HG03521 (cell line): Measurements from ENCODE around the gene EIF4G1.
"Not testable (repeated sequence)": the region's sequence is repeated elsewhere in the genome, so short reads cannot be mapped to it uniquely, and the experiment has no call there.

Experiments used
- ATAC-seq: cut with Tn5 transposase; IDR thresholded peaks from one replicate; pipeline ENCODE4 v1.9.1; 2021; ENCODE audit warnings: mild to moderate bottlenecking, moderate library complexity; ENCODE audit not compliant: unreplicated experiment

EIF4G1 gene

DNA sequence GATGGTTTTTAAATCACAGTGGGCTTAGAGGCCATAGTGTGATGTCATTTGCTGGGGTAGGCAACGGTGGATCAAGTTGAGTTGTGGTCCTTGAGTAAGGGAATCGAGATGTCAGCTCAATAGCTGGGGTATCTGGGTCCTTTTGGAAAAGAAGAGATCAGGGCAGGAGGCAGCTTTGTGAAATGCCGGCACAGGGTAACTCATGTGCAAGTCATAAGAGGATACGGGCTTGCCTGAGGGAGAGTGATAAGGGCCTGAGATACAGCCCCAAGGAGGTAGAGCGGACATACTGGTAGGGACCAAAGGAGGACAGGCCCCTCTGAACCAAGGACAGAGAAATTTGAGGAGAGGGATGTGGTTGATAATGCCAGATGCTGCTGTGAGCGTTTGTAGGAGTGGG is 18.8 kb downstream of the EIF4G1 start:
- no peak for ATAC-seq

GRCh38 chr3:184333700-184334099 is 19.3 kb downstream of the EIF4G1 start:
- ATAC-seq = no peak

DNA sequence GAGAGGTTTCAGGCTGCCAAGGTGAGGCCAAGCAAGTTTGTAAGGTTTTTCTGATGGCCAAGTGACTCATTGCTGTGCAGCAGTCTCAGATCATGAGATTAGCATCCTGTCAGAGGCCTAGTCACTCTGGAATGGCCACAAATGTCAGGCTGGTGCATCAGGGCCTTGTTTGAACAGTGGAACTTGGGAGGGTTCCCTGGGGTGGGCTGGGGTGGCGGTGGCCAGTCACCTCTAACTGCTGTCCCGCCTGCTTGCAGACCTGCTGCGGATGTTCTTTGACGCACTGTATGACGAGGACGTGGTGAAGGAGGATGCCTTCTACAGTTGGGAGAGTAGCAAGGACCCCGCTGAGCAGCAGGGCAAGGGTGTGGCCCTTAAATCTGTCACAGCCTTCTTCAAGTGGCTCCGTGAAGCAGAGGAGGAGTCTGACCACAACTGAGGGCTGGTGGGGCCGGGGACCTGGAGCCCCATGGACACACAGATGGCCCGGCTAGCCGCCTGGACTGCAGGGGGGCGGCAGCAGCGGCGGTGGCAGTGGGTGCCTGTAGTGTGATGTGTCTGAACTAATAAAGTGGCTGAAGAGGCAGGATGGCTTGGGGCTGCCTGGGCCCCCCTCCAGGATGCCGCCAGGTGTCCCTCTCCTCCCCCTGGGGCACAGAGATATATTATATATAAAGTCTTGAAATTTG is 20.2 kb downstream of the EIF4G1 start:
- no peak for ATAC-seq

GRCh38 chr3:184335291-184335660 is 20.9 kb downstream of the EIF4G1 start:
- no peak for ATAC-seq

DNA sequence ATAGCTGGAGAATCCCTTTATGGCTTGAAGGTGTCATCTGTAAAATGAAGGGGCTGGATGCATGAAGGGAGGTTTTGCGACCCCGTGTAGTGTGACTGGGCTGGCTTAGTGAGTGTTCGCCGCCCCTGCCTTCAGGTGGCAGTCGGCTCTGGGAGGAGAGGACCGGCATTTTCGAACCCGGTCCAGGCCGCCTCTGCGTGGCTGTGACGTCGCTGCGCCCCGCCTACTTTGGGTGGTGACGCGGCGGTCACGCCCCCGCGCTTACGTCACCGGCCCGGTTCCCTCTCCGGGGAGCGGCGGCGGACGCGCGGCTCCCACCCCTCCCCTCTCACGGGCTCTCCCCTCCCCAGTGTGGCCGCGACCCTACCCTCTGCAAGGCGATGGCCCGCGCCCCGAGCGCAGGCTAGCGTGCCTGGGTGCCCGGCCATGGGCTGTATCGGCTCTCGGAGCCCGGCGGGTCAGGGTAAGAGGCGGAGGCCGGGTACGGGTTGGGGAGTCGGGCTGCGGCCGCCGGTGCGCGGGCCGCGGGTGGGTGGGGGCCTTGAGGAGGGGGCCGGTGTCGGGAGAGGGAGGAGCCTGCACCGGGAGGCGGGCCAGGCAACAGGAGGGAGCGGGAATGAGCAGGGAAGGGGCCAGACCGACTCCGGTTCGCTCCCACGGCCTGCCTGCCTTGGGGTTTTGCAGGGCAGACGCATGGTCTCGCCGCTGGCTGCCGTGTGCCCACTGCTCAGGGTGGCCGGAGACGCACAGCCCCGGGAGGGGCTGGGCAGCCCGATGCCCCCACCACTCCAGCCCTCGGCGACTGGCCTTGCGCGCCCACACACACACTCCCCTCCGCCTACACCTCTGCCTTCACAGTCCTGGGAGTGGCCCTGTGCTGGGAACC is 21.5 kb downstream of the EIF4G1 start:
- peak; percentile 75 for ATAC-seq

- no peak for ATAC-seq
Measured at GRCh38 chr3:184336547-184337398, 22.4 kb downstream of the EIF4G1 start.

GRCh38 chr3:184337399-184337714 is 23.0 kb downstream of the EIF4G1 start, which contains the start of gene FAM131A:
Gene FAM131A, plus strand, starts transcription at chr3:184337600. Its CDS starts 31 bp downstream, at chr3:184337631.
- no peak for ATAC-seq

GRCh38 chr3:184337981-184338380 is 23.6 kb downstream of the EIF4G1 start:
- ATAC-seq = no peak

DNA sequence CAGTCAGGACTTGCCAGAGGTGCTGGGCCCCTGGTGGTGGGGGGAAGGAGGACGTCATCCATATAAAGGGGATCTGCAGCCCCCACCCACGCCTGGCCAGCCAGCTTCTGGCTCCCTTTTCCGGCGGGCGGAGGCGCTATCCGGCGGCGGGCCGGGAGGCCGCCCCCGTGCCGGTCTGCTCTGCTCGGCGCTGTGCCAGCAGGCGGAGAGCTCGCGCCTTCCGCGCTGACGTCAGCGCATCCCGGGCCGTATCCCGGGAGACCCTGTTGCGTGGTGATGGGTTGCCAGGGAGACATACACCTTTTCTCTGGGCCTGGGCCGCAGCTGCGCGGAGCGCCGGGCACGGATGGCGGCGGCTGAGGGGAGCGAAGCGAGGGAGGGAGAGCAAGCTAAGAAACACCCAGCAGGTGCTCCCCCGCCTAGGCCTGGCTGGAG is 24.1 kb downstream of the EIF4G1 start:
- ATAC-seq = no peak

DNA sequence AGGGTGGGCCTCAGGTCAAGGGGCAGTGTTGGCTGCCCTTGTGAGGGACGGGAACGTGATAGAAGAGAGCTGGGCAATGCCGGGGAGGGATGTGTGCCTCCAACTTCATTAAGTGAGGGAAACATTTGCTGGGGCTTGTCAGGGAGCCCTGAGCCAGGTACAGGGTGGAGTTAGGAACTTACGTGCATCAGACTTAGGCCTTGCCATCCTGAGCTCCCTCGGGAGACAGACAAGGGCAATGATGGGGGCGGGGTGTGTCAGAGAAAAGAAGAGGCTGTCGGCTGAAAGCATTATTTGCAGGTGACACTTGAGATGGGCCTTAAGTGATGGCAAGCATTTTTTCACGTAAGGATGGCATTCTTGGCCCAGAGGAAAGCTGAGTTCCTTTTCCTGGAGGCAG is 24.6 kb downstream of the EIF4G1 start:
- ATAC-seq = no peak

- not testable (repeated sequence) for ATAC-seq
Measured at GRCh38 chr3:184339451-184340135, 25.2 kb downstream of the EIF4G1 start.

DNA sequence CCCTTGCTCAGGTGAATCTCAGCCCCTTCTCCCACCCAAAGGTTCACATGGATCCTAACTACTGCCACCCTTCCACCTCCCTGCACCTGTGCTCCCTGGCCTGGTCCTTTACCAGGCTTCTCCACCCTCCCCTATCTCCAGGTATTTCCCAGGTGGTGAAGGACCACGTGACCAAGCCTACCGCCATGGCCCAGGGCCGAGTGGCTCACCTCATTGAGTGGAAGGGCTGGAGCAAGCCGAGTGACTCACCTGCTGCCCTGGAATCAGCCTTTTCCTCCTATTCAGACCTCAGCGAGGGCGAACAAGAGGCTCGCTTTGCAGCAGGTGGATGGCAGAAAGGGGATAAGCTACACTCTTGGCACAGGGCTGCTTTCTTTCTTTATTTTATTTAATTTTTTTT is 27.5 kb downstream of the EIF4G1 start:
- no peak for ATAC-seq

DNA sequence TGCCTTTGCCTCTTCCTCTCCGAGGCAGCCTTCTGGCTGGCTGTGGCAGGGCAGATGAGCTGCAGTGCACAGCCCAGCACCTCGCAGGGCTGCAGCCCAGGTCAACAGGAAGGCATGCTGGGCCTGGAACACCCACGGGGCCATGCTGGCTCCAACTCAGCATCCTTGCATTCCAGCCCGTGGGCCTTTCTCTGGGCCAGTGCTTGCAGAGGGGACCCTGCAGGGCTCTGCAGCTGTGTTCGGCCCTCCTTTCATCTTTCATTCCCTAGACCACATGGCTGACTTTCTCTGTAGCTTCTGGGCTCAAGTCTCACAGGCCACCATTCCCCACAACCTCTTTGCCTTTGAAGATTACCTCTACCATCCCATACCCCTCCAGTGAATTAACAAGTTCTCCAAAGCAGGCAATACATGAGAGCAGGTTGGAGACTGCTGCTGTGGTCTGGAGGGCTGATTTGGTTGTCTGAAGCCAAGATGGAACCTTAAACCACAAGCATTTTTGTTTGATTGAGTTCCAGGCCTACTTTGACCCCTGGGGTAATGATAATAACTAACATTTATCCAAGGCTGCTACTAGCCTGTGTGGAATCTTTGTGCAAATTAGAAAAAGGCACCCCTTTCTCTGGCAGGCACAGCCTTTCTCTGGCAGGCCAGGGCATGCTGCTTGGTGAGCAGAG is 28.9 kb downstream of the EIF4G1 start:
- no peak for ATAC-seq

DNA sequence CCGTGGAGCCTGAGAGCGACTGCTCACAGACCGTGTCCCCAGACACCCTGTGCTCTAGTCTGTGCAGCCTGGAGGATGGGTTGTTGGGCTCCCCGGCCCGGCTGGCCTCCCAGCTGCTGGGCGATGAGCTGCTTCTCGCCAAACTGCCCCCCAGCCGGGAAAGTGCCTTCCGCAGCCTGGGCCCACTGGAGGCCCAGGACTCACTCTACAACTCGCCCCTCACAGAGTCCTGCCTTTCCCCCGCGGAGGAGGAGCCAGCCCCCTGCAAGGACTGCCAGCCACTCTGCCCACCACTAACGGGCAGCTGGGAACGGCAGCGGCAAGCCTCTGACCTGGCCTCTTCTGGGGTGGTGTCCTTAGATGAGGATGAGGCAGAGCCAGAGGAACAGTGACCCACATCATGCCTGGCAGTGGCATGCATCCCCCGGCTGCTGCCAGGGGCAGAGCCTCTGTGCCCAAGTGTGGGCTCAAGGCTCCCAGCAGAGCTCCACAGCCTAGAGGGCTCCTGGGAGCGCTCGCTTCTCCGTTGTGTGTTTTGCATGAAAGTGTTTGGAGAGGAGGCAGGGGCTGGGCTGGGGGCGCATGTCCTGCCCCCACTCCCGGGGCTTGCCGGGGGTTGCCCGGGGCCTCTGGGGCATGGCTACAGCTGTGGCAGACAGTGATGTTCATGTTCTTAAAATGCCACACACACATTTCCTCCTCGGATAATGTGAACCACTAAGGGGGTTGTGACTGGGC is 30.3 kb downstream of the EIF4G1 start:
- no peak for ATAC-seq

GRCh38 chr3:184345317-184346144 is 31.1 kb downstream of the EIF4G1 start:
- ATAC-seq = no peak

GRCh38 chr3:184346480-184347190 is 32.2 kb downstream of the EIF4G1 start:
- ATAC-seq = no peak

GRCh38 chr3:184347321-184348056 is 33.1 kb downstream of the EIF4G1 start:
- ATAC-seq = no peak

GRCh38 chr3:184348057-184348382 is 33.6 kb downstream of the EIF4G1 start:
- no peak for ATAC-seq
